Measurements from ENCODE around the gene ZNF382.

Gene ZNF382

DNA sequence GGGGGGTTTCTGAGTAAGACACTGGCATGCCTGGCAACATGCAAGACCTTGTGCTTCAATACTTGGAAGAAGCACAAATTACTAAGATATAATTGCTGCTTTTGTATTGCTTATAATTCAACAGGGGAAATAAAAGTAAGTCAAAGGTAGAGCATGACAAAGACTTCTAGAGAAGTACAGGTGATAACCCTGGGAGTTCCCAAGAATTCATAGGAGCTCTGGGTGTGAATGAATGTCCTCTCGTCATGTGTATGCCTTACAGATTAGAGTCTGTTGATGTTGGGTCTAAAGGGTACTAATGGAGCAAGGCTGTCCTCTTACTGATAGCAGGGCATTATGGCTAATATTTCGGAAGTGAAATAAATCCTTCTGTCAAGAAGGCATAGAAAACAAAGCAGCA lies 69.1 kb downstream of the ZNF382 start:
- H3K27ac ChIP-seq (ENCODE audit: extremely low read depth, low read depth, low read length) = no peak overlapping the region
- no peaks in the 10 kb centered on the region for H3K4me1 ChIP-seq (ENCODE audit: control insufficient read depth, insufficient read depth, low read length)
- H3K4me3 ChIP-seq (ENCODE audit: low read depth, low read length) = no peak overlapping the region
- CTCF ChIA-PET = no interaction called here
- POLR2A ChIA-PET = no interaction called here
- peaks cover 49 to 50% of the 10 kb centered on the region in 2 experiments for H3K36me3 ChIP-seq (ENCODE audit: control insufficient read depth in 2 of 2, insufficient read depth in 1 of 2, low read length in 2 of 2)
- TF ChIP-seq ZNF221 (tag by site-specific recombination; IDR thresholded peaks at IDR 0.05; ENCODE audit: borderline replicate concordance) = no peak
- TF ChIP-seq ZBTB7A (tag by site-specific recombination; IDR thresholded peaks at IDR 0.05; ENCODE audit: low read depth) = no peak
- no peak for TF ChIP-seq ZSCAN23 (tag by site-specific recombination; IDR thresholded peaks at IDR 0.05)
- TF ChIP-seq ZNF707 (tag by site-specific recombination; IDR thresholded peaks at IDR 0.05) = no peak
- TF ChIP-seq ZNF571 (tag by site-specific recombination; IDR thresholded peaks at IDR 0.05) = no peak
- TF ChIP-seq BCL11A (tag by site-specific recombination; IDR thresholded peaks at IDR 0.05; ENCODE audit: low read depth) = no peak
- TF ChIP-seq, protein P1, sequence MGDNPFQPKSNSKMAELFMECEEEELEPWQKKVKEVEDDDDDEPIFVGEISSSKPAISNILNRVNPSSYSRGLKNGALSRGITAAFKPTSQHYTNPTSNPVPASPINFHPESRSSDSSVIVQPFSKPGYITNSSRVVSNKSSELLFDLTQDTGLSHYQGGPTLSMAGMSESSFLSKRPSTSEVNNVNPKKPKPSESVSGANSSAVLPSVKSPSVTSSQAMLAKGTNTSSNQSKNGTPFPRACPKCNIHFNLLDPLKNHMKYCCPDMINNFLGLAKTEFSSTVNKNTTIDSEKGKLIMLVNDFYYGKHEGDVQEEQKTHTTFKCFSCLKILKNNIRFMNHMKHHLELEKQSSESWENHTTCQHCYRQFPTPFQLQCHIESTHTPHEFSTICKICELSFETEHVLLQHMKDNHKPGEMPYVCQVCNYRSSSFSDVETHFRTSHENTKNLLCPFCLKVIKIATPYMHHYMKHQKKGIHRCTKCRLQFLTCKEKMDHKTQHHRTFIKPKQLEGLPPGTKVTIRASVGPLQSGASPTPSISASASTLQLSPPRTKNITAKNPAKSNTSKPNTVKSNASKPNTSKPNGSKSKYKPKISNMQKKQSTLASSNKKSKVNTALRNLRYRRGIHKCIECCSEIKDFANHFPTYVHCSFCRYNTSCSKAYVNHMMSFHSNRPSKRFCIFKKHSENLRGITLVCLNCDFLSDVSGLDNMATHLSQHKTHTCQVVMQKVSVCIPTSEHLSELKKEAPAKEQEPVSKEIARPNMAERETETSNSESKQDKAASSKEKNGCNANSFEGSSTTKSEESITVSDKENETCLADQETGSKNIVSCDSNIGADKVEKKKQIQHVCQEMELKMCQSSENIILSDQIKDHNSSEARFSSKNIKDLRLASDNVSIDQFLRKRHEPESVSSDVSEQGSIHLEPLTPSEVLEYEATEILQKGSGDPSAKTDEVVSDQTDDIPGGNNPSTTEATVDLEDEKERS (tag by site-specific recombination; IDR thresholded peaks at IDR 0.05) = no peak
- no peak for TF ChIP-seq ZNF175 (tag by site-specific recombination; IDR thresholded peaks at IDR 0.05)
- no peak for TF ChIP-seq ZNF26 (tag by site-specific recombination; IDR thresholded peaks at IDR 0.05)
- TF ChIP-seq SETDB1 (IDR thresholded peaks at IDR 0.05; ENCODE audit: insufficient read length, low read length) = no peak
- TF ChIP-seq ZNF214 (tag by site-specific recombination; IDR thresholded peaks at IDR 0.05; ENCODE audit: borderline replicate concordance) = no peak
- TF ChIP-seq ZNF521 (tag by site-specific recombination; IDR thresholded peaks at IDR 0.05) = no peak
- TF ChIP-seq ZNF302 (tag by site-specific recombination; IDR thresholded peaks at IDR 0.05; ENCODE audit: low read depth) = no peak
- TF ChIP-seq, protein P2, sequence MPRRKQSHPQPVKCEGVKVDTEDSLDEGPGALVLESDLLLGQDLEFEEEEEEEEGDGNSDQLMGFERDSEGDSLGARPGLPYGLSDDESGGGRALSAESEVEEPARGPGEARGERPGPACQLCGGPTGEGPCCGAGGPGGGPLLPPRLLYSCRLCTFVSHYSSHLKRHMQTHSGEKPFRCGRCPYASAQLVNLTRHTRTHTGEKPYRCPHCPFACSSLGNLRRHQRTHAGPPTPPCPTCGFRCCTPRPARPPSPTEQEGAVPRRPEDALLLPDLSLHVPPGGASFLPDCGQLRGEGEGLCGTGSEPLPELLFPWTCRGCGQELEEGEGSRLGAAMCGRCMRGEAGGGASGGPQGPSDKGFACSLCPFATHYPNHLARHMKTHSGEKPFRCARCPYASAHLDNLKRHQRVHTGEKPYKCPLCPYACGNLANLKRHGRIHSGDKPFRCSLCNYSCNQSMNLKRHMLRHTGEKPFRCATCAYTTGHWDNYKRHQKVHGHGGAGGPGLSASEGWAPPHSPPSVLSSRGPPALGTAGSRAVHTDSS (tag by site-specific recombination; IDR thresholded peaks at IDR 0.05) = no peak
- TF ChIP-seq ZNF140 (tag by site-specific recombination; IDR thresholded peaks at IDR 0.05) = no peak
- TF ChIP-seq ZNF776 (tag by site-specific recombination; IDR thresholded peaks at IDR 0.05; ENCODE audit: borderline replicate concordance) = no peak
- TF ChIP-seq REST (tag by site-specific recombination; IDR thresholded peaks at IDR 0.05) = no peak
- TF ChIP-seq ZNF433 (tag by site-specific recombination; IDR thresholded peaks at IDR 0.05; ENCODE audit: low read depth) = no peak
- no peak for TF ChIP-seq ZNF211 (tag by site-specific recombination; IDR thresholded peaks at IDR 0.05; ENCODE audit: low read depth)
- TF ChIP-seq MZF1 (tag by site-specific recombination; IDR thresholded peaks at IDR 0.05; ENCODE audit: borderline replicate concordance) = no peak
- H3K9me3 ChIP-seq (ENCODE audit: control insufficient read depth, insufficient read depth, low read depth, low read length) = peaks cover 34% of the 10 kb centered on the region

Data from HEK293 (cell line).